SJSA1 (cell line): Measurements from ENCODE around the gene PDE8B. TPM values are rescaled to one million over a fixed set of nuclear protein-coding genes. Genes with fewer than 3 reads are reported as not detected.

ENCODE experiments used
- DNase-seq, 2 experiments: peaks; one replicate each; pipeline ENCODE4 v3.0.0-alpha.2; 2015 to 2020; ENCODE audit warnings: low spot score in 2 of 2, low read depth in 1 of 2
- H3K27ac ChIP-seq: fragments of 250-450 bp; sonication (Bioruptor Pico); 2 replicates; pipeline ENCODE4 v1.5.1; 2020; ENCODE audit warnings: mild to moderate bottlenecking, moderate library complexity
- H3K27me3 ChIP-seq: fragments of 250-450 bp; sonication (Bioruptor Pico); replicated peaks from 2 replicates; pipeline ENCODE4 v1.5.1; 2020; ENCODE audit warnings: mild to moderate bottlenecking, moderate library complexity
- H3K36me3 ChIP-seq: fragments of 250-450 bp; sonication (Bioruptor Pico); 2 replicates; pipeline ENCODE4 v1.5.1; 2020; ENCODE audit warnings: mild to moderate bottlenecking
- H3K4me1 ChIP-seq: fragments of 250-450 bp; sonication (Bioruptor Pico); replicated peaks from 2 replicates; pipeline ENCODE4 v1.6.1; 2021; ENCODE audit warnings: mild to moderate bottlenecking
- H3K4me3 ChIP-seq: fragments of 250-450 bp; sonication (Bioruptor Pico); 2 replicates; pipeline ENCODE4 v1.5.1; 2020; ENCODE audit warnings: mild to moderate bottlenecking
- H3K9me3 ChIP-seq: fragments of 250-450 bp; sonication (Bioruptor Pico); replicated peaks from 2 replicates; pipeline ENCODE4 v1.5.1; 2020; ENCODE audit warnings: mild to moderate bottlenecking
- total RNA-seq: library from RNA; depleted of rRNA; stranded (reverse); fragments of >200 nt; shearing (Covaris generic); gene quantifications from 2 replicates; pipeline ENCODE4 v1.2.3, GENCODE V29; 2014; rRNA removed

PDE8B gene
- not detected in 2 replicates for total RNA-seq

- no peak within 1 kb of the TSS for H3K27ac ChIP-seq
- H3K27me3 ChIP-seq = peaks cover 59% of the 10 kb centered on the region
- H3K4me3 ChIP-seq = peak within 1 kb of the TSS; percentile 39
- H3K9me3 ChIP-seq = no peaks in the 10 kb centered on the region; the same call in 1 of the 2 replicates
- peaks cover 11% of the 10 kb centered on the region for H3K4me1 ChIP-seq
- no peak for DNase-seq
- no peaks in the 10 kb centered on the region for H3K36me3 ChIP-seq
Observed at GRCh38 chr5:77210091-77210963, at the start of gene PDE8B. TSS of gene PDE8B (plus strand) at chr5:77210680. CDS start at chr5:77210926, 246 bp downstream.

- Histone ChIP-seq H3K4me3 (no peak overlapping the region), H3K27me3 (no peaks in the 10 kb centered on the region), H3K9me3 (no peaks in the 10 kb centered on the region), H3K36me3 (no peaks in the 10 kb centered on the region), H3K4me1 (peaks cover 16% of the 10 kb centered on the region), H3K27ac (no peak overlapping the region)
- no peak for DNase-seq
Observed at GRCh38 chr5:77163453-77163852, 47.0 kb upstream of the PDE8B start.

- Histone ChIP-seq H3K27ac (peak overlapping the region; percentile 80), H3K36me3 (no peaks in the 10 kb centered on the region), H3K4me3 (no peak overlapping the region), H3K9me3 (no peaks in the 10 kb centered on the region), H3K4me1 (peaks cover 24% of the 10 kb centered on the region), H3K27me3 (no peaks in the 10 kb centered on the region)
- no peak for DNase-seq
Observed at GRCh38 chr5:77167063-77167462, 43.4 kb upstream of the PDE8B start.

- H3K9me3 ChIP-seq = no peaks in the 10 kb centered on the region
- no peak overlapping the region for H3K4me3 ChIP-seq
- no peaks in the 10 kb centered on the region for H3K27me3 ChIP-seq
- peak; percentile 63 to 83 for DNase-seq
- H3K36me3 ChIP-seq = no peaks in the 10 kb centered on the region
- H3K4me1 ChIP-seq = peaks cover 24% of the 10 kb centered on the region
- H3K27ac ChIP-seq = peak overlapping the region; percentile 80
Observed at GRCh38 chr5:77167695-77168121, 42.8 kb upstream of the PDE8B start.

- no peak for DNase-seq
- Histone ChIP-seq H3K4me3 (no peak overlapping the region), H3K9me3 (no peaks in the 10 kb centered on the region), H3K4me1 (peaks cover 24% of the 10 kb centered on the region), H3K36me3 (no peaks in the 10 kb centered on the region), H3K27ac (peak overlapping the region; percentile 80), H3K27me3 (no peaks in the 10 kb centered on the region; the same call in 1 of the 2 replicates)
Observed at GRCh38 chr5:77168161-77168878, 42.2 kb upstream of the PDE8B start.

- no peaks in the 10 kb centered on the region; the same call in 1 of the 2 replicates for H3K27me3 ChIP-seq
- H3K9me3 ChIP-seq = no peaks in the 10 kb centered on the region
- no peaks in the 10 kb centered on the region for H3K36me3 ChIP-seq
- peak overlapping the region; percentile 80; the same call in 1 of the 2 replicates for H3K27ac ChIP-seq
- peaks cover 24% of the 10 kb centered on the region for H3K4me1 ChIP-seq
- DNase-seq = peak in 1 of 2 experiments; percentile 29
- no peak overlapping the region for H3K4me3 ChIP-seq
Observed at GRCh38 chr5:77168879-77169244, 41.6 kb upstream of the PDE8B start.

GRCh38 chr5:77170196-77170890, 40.1 kb upstream of the PDE8B start:
- no peak overlapping the region for H3K4me3 ChIP-seq

GRCh38 chr5:77171141-77171910, 39.2 kb upstream of the PDE8B start:
- Histone ChIP-seq H3K4me1 (peaks cover 24% of the 10 kb centered on the region), H3K4me3 (no peak overlapping the region), H3K27me3 (peaks cover 6% of the 10 kb centered on the region; the same call in 1 of the 2 replicates), H3K36me3 (no peaks in the 10 kb centered on the region), H3K27ac (no peak overlapping the region), H3K9me3 (no peaks in the 10 kb centered on the region)
- DNase-seq = no peak

More at GRCh38 chr5:77170196-77170890, 40.1 kb upstream of the PDE8B start:
- Histone ChIP-seq H3K4me1 (peaks cover 24% of the 10 kb centered on the region), H3K9me3 (no peaks in the 10 kb centered on the region), H3K27me3 (no peaks in the 10 kb centered on the region; the same call in 1 of the 2 replicates), H3K36me3 (no peaks in the 10 kb centered on the region), H3K27ac (no peak overlapping the region)
- DNase-seq = no peak

GRCh38 chr5:77172713-77173328, 37.7 kb upstream of the PDE8B start:
- Histone ChIP-seq H3K4me3 (no peak overlapping the region), H3K9me3 (no peaks in the 10 kb centered on the region), H3K27me3 (peaks cover 6% of the 10 kb centered on the region), H3K27ac (no peak overlapping the region), H3K36me3 (no peaks in the 10 kb centered on the region), H3K4me1 (peaks cover 14% of the 10 kb centered on the region)
- no peak for DNase-seq

- no peaks in the 10 kb centered on the region for H3K9me3 ChIP-seq
- no peak overlapping the region for H3K4me3 ChIP-seq
- H3K4me1 ChIP-seq = no peaks in the 10 kb centered on the region
- no peaks in the 10 kb centered on the region for H3K36me3 ChIP-seq
- no peak for DNase-seq
- no peak overlapping the region for H3K27ac ChIP-seq
- peaks cover 20% of the 10 kb centered on the region for H3K27me3 ChIP-seq
Observed at GRCh38 chr5:77174526-77174925, 36.0 kb upstream of the PDE8B start.

- peaks cover 3% of the 10 kb centered on the region for H3K4me1 ChIP-seq
- no peaks in the 10 kb centered on the region for H3K36me3 ChIP-seq
- H3K4me3 ChIP-seq = no peak overlapping the region
- DNase-seq = no peak
- no peak overlapping the region for H3K27ac ChIP-seq
- peaks cover 27% of the 10 kb centered on the region for H3K27me3 ChIP-seq
- H3K9me3 ChIP-seq = no peaks in the 10 kb centered on the region
Observed at GRCh38 chr5:77175231-77175630, 35.2 kb upstream of the PDE8B start.

- Histone ChIP-seq H3K36me3 (no peaks in the 10 kb centered on the region), H3K27me3 (peaks cover 37% of the 10 kb centered on the region), H3K4me1 (peaks cover 8% of the 10 kb centered on the region), H3K9me3 (no peaks in the 10 kb centered on the region), H3K27ac (no peak overlapping the region), H3K4me3 (no peak overlapping the region)
- DNase-seq = no peak
Observed at GRCh38 chr5:77176429-77176828, 34.1 kb upstream of the PDE8B start.
